Ureter (tissue), 1 donor: Measurements from ENCODE around the gene AATK. TPM values are rescaled to one million over a fixed set of nuclear protein-coding genes. Genes with fewer than 3 reads are reported as not detected.
A peak's percentile ranks its signal among the peaks of the same experiment; 100 is the strongest.

Experiments
- DNase-seq: peaks from one replicate; pipeline ENCODE4 v3.0.0-alpha.2; 2020; ENCODE audit warnings: low spot score
- total RNA-seq: library from RNA; stranded (reverse); gene quantifications from one replicate; pipeline ENCODE4 v1.2.4, GENCODE V29; 2023
- donor health status: DM: yes; HTN: yes; CAD: no.

The AATK gene
- total RNA-seq, 1 donor from 2014 or later: 3.4 TPM

- DNase-seq: no peak
Measured at GRCh38 chr17:81144423-81144781, 21.6 kb downstream of the AATK start.

DNA sequence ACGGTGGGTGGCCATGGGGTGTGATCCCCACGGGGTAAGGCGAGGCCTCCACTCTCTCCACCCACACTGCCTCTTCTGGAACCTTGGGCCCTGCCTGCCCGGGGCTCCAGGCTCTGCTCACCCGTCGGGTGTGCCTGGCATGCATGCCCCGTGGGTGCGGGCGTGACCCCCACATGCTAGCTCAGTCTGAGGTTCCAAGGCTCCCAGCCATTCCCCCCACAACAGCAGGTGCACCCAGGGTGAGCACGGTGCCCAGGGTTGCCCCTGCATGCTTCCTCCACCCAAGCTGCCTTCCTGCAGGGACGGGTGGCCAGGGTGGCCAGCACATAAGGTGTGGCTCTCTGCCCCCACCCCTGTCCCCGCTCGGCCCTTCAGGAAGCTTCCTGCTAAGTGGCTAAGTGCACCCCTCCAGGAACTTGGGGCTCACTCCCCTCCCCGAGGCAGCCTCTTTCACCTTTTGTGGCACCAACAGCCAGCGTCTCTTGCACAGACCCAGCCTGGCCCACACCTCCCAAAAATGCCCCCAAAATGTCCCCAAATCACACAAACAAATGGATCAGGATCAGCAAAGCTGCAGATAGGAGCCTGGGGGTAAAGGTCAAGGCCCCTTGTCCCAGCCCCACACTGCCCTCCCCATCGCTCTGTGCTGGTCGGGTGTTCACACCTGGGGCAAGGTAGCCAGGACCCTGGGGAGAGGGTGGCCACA is 22.2 kb downstream of the AATK start:
- no peak for DNase-seq

DNA sequence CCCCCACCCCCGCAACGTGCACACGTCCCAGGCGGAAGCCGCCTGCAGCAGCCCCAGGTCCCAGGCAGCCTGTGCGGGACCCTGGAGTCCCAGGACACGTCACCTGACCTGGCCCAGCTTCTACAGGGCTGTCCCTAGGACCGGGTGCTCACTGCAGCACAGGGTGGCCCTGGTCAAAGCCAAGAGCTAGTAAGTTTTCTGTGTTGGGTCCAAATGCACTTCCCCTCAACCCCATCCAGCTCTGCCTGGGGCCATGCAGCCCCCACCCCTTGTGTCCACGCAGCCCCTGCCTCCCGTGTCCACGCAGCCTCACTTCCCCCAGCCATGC is 22.9 kb downstream of the AATK start:
- no peak for DNase-seq

DNA sequence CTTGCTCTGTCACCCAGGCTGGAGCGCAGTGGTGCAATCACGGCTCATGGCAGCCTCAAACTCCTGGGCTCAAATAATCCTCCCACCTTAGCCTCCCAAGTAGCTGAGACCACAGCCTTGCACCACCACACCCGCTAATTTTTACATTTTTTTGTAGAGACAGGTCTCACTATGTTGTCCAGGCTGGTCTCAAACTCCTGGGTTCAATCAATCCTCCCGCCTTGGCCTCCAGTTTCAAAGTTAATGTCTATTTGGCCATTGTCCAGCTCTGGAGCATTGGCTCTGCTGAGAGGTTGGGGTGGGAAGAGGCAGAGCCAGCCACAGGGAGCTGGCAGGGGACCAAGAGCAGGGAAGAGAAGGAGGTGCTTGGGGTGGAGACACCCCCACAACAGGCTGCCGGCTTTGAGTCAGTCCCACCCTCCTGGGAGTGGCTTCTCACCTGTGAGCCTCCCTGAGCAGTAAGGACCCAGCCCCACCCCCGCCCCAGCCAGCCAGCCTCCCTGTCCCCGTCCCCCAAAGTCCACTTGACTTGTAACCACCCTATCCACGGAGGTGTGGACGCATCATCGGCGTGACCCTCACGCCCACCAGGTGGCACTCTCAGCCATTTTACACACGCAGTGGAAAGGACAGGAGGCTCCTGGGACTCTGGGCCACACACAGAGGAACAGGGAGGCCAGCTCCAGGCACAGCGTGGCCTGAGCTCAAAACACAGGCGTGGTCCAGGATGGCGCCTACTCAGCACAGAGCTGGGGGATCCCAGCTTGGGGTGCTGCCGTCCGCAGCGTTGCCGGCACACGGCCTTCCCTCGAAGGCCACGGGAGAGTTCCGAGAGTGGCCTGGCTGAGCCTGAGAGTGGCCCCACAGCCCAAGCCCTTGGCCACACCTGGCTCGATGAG is 23.5 kb downstream of the AATK start:
- peak; percentile 75 for DNase-seq

- DNase-seq: no peak
Measured at GRCh38 chr17:81140695-81141094, 25.3 kb downstream of the AATK start.

GRCh38 chr17:81140018-81140417 is 26.0 kb downstream of the AATK start:
- DNase-seq: no peak

DNA sequence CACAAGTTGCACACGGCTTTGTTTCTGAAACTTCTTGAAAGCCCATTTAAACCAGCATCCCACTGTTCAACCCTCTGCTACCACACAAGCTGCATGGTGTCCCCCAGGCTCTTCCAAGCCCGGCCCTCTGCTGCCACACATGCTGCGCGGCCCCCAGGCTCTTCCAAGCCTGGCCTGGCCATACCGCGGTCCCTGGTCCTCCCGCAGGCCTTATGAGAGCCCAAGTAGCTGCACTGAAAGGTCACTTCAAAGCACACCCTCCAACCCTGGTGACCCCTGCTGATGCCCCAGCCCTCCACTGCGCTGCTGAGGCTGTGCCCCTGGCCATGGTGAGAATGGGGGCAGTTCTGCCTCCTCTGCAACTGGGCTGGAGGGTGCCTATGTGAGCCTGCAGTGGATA is 26.6 kb downstream of the AATK start:
- no peak for DNase-seq

GRCh38 chr17:81138500-81138899 is 27.5 kb downstream of the AATK start:
- DNase-seq: no peak

- DNase-seq: no peak
Measured at GRCh38 chr17:81138083-81138482, 27.9 kb downstream of the AATK start.

DNA sequence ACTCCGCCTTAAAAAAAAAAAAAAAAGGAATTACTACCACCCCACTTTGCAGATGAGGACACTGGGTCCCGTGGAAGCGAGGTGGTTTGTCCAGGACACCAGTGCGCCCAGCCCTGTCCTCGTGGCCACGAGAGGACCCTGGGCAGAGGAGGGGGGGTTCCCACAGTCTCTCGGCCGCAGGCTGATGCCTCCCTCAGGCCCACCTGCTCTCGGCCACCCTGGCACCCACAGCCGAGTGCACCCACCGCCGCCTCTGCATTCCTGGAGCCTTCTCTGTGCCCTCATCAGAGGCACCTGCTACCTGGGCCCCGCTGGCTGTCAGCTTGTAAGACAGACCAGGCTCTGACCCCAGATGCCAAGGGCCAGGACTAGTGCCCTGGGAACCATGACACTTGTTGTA is 28.8 kb downstream of the AATK start:
- no peak for DNase-seq

- DNase-seq: no peak
Measured at GRCh38 chr17:81136366-81136765, 29.7 kb downstream of the AATK start.

GRCh38 chr17:81135505-81136278 is 30.3 kb downstream of the AATK start:
- DNase-seq: no peak

- DNase-seq: no peak
Measured at GRCh38 chr17:81134064-81134781, 31.8 kb downstream of the AATK start.

DNA sequence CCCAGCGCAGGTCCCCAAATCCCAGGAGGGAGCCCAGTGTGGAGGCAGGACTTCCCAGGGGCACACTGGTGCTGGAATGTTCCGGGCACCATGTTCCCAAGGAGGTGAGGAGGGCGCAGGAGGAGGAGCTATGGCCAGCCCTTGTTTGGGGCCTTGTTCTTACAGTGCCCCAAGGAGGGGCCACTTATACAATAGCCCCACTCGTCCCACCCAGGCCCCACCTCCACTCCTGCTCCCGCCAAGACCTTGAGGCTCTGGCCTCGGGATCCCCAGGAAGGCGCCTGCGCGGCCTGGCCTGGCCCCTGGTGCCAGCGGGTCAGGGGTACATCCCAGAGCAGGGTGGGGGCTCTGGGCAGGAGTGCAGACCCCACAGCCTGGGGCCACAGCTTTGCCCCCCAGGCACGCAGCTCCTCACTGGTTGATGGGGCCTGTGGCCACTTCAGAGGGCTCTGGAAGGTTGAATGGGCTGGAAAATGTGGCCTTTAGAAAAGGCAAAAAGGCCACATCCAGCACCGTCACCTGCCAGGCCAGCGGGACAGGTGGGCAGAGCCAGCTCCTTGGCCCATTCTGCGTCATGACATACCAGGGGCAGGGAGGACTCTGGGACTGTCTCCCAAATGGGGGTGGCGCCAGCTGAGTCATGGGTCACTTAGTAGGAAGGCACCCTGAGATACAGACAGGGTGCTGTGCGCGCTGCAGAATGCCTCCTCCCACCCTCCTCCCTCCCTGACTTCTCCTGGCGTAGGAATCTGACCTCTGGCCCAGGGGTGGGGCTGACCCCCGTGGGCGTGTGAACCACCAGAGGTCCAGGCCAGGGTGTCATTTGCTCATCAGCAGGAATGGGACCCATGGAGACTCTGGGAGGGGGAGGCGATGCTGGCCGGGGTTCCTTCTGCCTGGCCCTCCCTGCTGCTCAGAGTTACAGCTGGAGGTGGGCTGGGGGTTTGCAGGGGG is 33.0 kb downstream of the AATK start:
- no peak for DNase-seq

GRCh38 chr17:81132197-81132540 is 33.9 kb downstream of the AATK start:
- DNase-seq: no peak

- no peak for DNase-seq
Measured at GRCh38 chr17:81131486-81132196, 34.4 kb downstream of the AATK start.

DNA sequence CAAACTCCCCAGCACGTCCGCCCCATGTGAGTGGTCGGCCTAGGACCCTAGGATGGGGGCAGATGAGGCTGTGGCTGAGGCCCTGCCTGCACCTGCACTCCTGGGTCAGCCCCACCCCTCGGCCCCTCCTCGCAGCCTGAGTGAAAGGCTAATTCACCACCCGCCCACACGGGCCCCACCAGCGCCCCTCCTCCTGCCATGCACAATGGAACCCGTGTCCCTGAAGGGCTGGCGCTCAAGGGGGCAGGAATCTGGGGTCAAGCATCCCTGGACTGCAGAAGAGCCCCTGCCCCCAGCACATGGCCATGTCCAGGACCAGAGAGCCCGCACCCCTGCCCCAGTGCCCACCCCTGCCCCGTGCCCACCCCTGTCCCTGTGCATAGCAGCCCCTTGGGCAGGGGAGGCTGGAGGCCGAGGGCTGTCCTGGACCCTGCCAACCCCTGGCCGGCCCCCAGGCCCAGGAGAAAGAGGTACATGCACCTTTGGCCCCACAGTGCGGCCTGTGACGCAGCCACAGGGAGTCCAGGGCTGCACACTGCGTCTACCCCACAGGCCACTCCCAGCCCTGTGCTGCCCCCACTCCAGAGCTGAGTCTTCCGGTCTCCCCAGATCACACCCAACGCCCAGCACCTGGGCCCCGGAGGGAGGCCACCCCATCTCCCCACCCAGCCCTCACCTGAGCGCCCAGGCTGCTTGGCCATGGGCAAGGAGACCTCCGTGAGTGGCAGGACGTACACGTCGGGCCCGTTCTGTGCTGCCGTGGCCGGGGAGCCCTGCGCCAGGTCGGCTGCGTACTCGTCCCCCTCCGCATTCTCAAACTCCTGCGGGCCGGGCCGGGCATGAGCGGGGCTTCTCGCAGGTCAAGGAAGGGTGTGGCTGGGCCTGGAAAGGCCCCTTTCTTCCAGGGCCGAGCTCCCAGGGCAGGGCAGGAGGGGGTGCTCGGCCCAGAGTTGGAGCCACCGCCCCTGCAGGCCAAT is 35.3 kb downstream of the AATK start:
- DNase-seq: no peak

DNA sequence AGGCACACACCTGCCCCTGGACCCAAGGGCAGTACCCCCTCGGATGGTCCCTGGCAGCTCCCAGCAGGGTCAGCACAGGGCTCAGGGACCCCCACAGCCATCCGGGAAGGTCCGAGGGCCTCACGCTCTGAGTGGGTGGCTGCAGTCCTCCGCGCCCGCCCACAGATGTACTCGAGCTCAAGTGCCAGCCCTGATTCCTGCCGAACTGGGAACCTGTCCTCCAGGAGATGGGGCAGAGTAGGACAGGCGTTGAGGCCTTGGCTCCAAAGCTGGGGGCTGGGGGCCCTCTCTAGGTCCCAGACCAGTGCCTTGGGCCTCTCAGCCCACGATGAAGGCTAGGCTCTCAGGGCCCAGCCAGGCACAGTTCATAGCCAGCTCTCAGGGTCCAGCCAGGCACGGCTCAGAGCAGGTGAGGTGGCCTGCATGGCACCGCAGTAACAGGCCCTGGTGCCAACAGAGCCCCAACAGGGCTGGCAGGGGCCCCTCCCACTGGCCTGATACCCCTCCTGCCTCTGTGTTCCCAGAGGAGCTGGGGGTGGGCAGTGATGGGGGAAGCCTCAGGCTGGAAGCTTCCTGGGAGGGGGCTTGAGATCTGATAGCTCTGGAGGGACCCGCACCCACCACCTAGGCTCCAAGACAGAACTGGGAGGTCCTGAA is 36.2 kb downstream of the AATK start:
- no peak for DNase-seq
